ENCODE data around the gene SYNGR3.
A peak's percentile ranks its signal among the peaks of the same experiment; 100 is the strongest.
"Not testable (repeated sequence)": the region's sequence is repeated elsewhere in the genome, so short reads cannot be mapped to it uniquely, and the experiment has no call there.

SYNGR3 gene

DNA sequence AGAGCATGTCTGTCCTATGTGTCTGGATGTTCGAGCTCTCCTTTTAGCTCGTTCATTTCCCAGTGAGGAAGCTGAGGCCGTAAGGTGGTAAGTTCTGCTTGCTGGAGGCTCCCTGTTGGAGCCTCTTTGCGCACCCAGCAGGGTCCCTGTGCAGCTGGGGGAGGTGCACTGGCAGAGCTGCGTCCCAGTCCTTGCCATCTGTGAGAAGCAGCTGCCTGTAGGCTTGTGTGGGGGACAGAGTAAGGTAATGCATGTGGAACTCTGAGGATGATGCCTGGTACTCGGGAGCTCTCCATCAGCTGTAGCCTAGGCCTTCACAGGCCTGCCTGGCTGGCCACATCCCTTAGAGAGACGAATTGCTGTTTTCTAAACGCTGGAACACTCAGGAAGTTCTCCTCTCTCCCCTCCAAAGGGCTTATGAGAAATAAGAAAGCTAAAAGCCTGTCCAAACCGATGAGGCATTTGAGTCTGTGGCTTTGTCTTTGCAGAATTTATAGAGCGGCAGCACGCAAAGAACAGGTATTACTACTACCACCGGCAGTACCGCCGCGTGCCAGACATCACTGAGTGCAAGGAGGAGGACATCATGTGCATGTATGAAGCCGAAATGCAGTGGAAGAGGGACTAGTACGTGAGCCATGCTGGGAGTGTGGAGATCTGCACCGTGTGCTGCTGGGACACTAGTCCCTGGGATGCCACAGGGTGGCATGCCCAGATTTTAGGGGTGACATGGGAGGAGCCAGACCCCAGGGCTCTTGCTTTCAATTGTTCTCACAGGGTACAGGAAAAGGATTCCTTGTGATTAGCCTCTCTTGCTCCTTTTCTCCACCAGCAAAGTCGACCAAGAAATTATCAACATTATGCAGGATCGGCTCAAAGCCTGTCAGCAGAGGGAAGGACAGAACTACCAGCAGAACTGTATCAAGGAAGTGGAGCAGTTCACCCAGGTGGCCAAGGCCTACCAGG lies 28.8 kb upstream of the SYNGR3 start:
- peak overlapping the region; percentile 79 for H3K4me3 ChIP-seq (ENCODE audit: control insufficient read depth, low read depth, low read length)
- TF ChIP-seq, protein P1, sequence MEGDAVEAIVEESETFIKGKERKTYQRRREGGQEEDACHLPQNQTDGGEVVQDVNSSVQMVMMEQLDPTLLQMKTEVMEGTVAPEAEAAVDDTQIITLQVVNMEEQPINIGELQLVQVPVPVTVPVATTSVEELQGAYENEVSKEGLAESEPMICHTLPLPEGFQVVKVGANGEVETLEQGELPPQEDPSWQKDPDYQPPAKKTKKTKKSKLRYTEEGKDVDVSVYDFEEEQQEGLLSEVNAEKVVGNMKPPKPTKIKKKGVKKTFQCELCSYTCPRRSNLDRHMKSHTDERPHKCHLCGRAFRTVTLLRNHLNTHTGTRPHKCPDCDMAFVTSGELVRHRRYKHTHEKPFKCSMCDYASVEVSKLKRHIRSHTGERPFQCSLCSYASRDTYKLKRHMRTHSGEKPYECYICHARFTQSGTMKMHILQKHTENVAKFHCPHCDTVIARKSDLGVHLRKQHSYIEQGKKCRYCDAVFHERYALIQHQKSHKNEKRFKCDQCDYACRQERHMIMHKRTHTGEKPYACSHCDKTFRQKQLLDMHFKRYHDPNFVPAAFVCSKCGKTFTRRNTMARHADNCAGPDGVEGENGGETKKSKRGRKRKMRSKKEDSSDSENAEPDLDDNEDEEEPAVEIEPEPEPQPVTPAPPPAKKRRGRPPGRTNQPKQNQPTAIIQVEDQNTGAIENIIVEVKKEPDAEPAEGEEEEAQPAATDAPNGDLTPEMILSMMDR (conservative IDR thresholded peaks at IDR 0.05; ENCODE audit: control insufficient read depth, insufficient read depth, low read depth, low read length), result no peak
- DNase-seq (ENCODE audit: low read depth), result peak; percentile 65

DNA sequence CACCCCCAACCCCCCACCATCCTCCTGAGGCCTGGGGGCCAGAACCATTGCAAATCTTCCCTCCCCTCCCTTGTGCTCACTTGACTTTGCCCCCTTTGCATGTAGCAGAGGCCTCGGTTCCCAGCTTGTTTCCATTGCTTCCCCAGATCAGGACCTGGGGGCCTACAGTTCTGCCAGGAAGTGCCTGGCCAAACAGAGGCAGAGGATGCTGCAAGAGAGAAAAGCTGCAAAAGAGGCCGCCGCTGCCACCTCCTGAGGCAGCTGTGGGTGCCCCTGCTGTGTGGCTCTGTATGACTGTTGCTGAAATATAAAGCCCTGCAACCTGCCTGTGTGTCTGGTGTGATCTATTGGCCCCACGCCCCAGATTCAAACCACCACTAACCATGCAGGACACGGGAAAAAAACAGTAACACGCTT lies 28.1 kb upstream of the SYNGR3 start:
- TF ChIP-seq, protein P1 (conservative IDR thresholded peaks at IDR 0.05; ENCODE audit: control insufficient read depth, insufficient read depth, low read depth, low read length), result no peak
- H3K4me3 ChIP-seq (ENCODE audit: control insufficient read depth, low read depth, low read length), result no peak overlapping the region
- no peak for DNase-seq (ENCODE audit: low read depth)

DNA sequence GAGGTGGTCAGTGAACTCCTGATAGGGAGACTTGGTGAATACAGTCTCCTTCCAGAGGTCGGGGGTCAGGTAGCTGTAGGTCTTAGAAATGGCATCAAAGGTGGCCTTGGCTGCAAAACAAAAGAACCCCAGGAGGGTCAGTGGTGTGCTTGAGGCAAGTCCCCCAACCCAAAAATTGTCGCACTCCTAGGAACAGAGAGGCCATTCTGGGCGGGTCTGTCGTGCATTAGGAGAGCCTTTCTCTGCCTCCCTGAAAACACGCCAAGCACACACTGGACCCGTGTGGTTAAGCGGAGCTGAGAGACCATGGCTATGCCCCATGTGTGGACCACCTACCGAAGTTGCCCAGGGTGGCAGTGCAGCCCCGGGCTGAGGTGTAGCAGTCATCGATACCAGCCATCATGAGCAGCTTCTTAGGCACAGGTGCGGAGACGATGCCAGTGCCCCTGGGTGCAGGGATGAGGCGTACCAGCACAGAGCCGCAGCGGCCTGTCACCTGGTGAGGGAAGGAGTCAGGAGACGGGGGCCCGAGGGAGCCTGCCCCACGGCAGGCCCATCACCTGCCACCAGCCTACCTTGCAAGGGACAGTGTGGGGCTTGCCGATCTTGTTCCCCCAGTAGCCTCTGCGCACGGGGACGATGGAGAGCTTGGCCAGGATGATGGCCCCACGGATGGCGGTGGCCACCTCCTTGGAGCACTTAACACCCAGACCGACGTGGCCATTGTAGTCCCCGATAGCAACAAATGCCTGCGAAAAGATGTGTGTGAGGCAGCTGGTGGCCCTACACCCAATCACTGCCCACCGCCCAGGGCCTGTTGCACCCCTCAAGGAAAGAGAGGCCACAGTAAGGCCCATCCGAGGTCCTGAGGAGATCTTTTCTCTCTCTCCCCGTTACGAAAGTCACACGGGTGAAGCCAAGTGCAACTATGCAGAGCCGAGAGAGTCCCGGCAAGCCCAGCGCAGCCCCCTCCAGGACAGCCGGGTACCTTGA lies 27.3 kb upstream of the SYNGR3 start:
- H3K4me3 ChIP-seq (ENCODE audit: control insufficient read depth, low read depth, low read length), result peak overlapping the region; percentile 95
- not testable (repeated sequence) for DNase-seq (ENCODE audit: low read depth)

DNA sequence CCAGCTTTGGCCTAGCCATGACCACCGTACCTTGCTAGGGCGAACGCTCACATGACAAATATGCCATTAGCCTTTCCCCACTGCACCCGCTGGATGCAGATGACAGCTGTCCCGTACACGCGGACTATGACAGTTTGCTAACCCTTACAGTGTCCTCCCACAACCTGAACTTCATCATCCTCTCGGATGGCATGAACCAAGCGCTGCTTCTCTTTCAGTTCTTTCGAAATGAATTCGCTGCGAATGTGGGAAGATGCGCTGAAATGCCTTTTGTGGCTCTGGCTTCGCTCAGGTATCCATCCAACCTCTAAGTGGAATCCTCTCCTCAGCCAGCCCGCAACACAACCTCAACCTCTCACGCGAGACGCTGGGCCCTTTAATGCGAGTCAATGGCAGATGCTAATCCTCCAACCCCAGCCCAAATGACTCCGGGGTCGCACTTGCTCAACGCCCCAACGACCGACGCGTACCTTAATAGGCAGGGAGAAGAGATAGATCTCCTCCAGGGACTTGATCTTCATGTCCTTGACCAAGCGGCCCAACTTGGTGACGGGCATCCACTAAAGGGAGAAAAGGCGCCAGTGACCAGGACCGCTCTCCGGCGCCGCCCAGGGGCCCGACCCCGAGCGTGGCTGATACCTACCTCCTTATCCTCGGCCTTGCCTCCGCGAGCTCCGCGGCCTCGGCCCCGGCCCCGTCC lies 25.8 kb upstream of the SYNGR3 start:
- TF ChIP-seq, protein P1 (conservative IDR thresholded peaks at IDR 0.05; ENCODE audit: control insufficient read depth, insufficient read depth, low read depth, low read length), result no peak
- DNase-seq (ENCODE audit: low read depth), result no peak
- H3K4me3 ChIP-seq (ENCODE audit: control insufficient read depth, low read depth, low read length), result peak overlapping the region; percentile 95

DNA sequence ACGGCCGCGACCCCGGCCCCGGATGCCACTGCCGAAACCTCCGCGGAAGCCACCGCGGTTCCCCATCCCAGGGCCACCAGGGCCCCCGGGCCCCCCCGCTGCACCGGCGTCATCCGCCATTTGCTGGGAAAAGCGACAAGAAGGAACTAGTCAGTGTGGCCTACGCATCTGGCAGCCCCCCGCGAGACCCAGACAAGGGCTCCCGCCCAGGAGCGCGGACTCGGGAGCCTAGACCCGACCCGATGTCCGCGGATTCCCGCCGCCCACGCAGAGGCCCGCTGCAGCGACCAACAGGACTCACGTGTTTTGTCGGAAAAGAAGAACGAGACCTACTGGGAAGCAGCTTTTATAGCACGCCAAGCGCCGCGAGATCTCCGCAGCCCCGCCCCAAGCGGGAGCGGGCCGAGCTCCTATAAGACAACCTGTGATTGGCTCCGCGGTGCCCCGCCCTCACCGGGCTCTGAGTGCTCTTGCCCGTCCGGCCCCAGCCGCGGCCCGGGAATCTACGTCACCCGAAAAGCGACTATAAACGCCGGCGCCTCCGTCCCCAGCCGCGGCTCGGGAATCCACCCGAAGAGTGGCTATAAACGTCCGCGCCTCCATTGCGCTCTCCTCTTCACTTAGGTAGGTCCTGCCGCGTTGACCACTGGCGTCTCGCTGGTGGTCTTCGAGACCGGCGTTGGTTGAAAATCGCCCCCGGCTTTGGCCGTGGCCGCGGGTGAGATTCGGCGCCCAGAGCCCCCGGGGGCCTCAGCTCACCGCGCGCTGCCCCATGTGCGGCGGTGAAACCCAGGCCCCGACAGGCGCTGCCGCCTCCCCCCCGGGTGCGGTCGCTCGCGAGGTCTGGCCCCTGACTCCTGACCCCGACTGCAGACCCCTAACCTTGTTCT lies 25.0 kb upstream of the SYNGR3 start, which contains the start of gene RPS2:
RPS2 (minus strand) TSS at position 321 of the 890 bp plus-strand sequence; CDS start at position 120, 201 bp downstream.
- TF ChIP-seq, protein P1 (conservative IDR thresholded peaks at IDR 0.05; ENCODE audit: control insufficient read depth, insufficient read depth, low read depth, low read length), result no peak
- H3K4me3 ChIP-seq (ENCODE audit: control insufficient read depth, low read depth, low read length), result peak within 1 kb of the TSS; percentile 95
- DNase-seq (ENCODE audit: low read depth), result peak; percentile 98

DNA sequence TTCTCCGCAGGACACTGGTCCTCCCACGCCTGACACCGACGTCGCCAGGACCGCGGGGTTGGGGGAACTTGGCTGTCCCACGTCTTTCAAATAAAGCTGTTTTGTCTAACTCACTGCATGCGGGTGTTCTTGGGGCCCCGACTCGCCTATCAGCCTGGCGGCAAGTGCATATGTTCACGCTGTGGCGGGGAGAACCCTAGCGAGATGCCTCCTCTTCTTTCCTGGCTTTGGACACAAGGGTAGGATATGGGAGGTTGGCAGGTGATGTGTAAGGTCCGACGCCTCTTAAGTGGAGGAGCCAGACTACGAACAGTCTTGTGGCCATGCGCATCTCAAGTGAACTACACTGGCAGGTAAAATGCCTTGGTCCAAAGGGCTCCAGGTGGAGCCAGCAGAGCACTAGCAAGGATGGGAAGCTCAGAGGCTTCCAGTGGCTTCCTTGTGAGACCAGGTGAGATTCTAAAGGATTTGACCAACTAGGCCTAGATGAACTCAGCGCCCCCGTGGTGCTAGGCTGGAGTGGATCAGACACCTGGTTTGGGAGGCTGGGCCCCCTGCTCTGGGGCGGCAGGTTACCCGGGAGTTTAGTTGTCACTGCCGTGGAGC lies 24.3 kb upstream of the SYNGR3 start:
- no peak for DNase-seq (ENCODE audit: low read depth)
- TF ChIP-seq, protein P1 (conservative IDR thresholded peaks at IDR 0.05; ENCODE audit: control insufficient read depth, insufficient read depth, low read depth, low read length), result no peak

More for the DNA sequence above, 24.3 kb upstream of the SYNGR3 start:
- H3K4me3 ChIP-seq (ENCODE audit: control insufficient read depth, low read depth, low read length), result peak overlapping the region; percentile 95

All from fibroblast of mammary gland (primary cell).